ENCODE measurements around the gene OTOP3.

DNA sequence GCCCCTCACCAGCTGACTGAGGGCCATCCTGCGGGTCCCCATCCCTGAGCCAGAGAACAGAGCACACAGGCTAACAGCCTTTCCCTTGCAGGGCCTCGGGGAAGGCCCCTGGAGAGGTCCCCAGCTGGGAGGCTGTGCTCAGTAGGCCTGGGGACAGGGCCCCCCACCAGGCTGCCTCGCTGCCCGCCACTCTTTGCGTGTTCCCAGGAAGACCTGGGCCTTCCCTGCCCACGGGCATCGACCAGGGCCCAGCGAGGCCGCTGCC lies 36.1 kb downstream of the OTOP3 start:
- TF ChIP-seq, protein P1, sequence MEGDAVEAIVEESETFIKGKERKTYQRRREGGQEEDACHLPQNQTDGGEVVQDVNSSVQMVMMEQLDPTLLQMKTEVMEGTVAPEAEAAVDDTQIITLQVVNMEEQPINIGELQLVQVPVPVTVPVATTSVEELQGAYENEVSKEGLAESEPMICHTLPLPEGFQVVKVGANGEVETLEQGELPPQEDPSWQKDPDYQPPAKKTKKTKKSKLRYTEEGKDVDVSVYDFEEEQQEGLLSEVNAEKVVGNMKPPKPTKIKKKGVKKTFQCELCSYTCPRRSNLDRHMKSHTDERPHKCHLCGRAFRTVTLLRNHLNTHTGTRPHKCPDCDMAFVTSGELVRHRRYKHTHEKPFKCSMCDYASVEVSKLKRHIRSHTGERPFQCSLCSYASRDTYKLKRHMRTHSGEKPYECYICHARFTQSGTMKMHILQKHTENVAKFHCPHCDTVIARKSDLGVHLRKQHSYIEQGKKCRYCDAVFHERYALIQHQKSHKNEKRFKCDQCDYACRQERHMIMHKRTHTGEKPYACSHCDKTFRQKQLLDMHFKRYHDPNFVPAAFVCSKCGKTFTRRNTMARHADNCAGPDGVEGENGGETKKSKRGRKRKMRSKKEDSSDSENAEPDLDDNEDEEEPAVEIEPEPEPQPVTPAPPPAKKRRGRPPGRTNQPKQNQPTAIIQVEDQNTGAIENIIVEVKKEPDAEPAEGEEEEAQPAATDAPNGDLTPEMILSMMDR (IDR thresholded peaks at IDR 0.05): no peak
- TF ChIP-seq POLR2A (IDR thresholded peaks at IDR 0.05): no peak

Measured in esophagus squamous epithelium (tissue), 4 donors.